GM12878 (cell line): ENCODE data around the gene EPHA4. TPM values are rescaled to one million over a fixed set of nuclear protein-coding genes. Genes with fewer than 3 reads are reported as not detected.

Experiments used
- ATAC-seq: fragments of 200-7000 bp; cut with Tn5 transposase; 3 replicates; pipeline ENCODE4 v1.9.1; 2020; ENCODE audit warnings: mild to moderate bottlenecking, moderate library complexity
- BruUV-seq: library from RNA; stranded (reverse); fragments of 400-500 nt; replicated peaks from 2 replicates; lab custom pipeline; 2021; lab: Mats Ljungman, UMichigan
- CTCF ChIA-PET: fragments of 300-600 bp; sonication (Branson Sonifier 250); formaldehyde crosslinking; extraction: SDS; loops from one replicate; lab custom pipeline; 2021; ENCODE audit warnings: inconsistent platforms; lab: Yijun Ruan, JAX
- POLR2A ChIA-PET: fragments of 350-600 bp; formaldehyde crosslinking; extraction: SDS; loops from one replicate; lab custom pipeline; 2021; ENCODE audit warnings: inconsistent platforms; lab: Charles Lee
- RAD21 ChIA-PET: fragments of 300-600 bp; sonication (Branson Sonifier 250); formaldehyde crosslinking; loops from one replicate; lab custom pipeline; 2023; ENCODE audit warnings: antibody characterized with exemption; ENCODE audit not compliant: unreplicated experiment; lab: Charles Lee
- SMC1A ChIA-PET: fragments of 300-600 bp; sonication (Branson Sonifier 250); formaldehyde crosslinking; loops from one replicate; lab custom pipeline; 2023; ENCODE audit not compliant: unreplicated experiment, uncharacterized antibody; lab: Charles Lee
- DNase-seq: peaks from one replicate; pipeline ENCODE4 v3.0.0-alpha.2; 2011; ENCODE audit warnings: low read depth, low spot score
- FAIRE-seq: peaks from 3 replicates; lab custom pipeline; 2011; peaks lifted over from hg19 to GRCh38; lab: Jason Lieb, UNC
- H2AFZ ChIP-seq: 2 replicates; pipeline ENCODE4 v1.6.0; 2011; ENCODE audit warnings: low read depth, low read length, control low read depth; ENCODE audit not compliant: control insufficient read depth
- H3K27ac ChIP-seq: 2 replicates; pipeline ENCODE4 v1.5.1; 2011; ENCODE audit warnings: control low read depth; ENCODE audit not compliant: control insufficient read depth, insufficient read depth
- H3K27me3 ChIP-seq, 2 experiments: replicated peaks in 1 of 2; 2 replicates each; pipeline versions ENCODE4 v1.6.0 to v1.6.1; 2011; ENCODE audit warnings: low read length in 1 of 2; ENCODE audit not compliant: control insufficient read depth in 2 of 2, insufficient read depth in 2 of 2
- H3K36me3 ChIP-seq, 2 experiments: 2 replicates each; pipeline ENCODE4 v1.5.1; 2011; ENCODE audit warnings: low read length in 1 of 2; ENCODE audit not compliant: control insufficient read depth in 2 of 2, insufficient read depth in 2 of 2
- H3K4me1 ChIP-seq: 2 replicates; pipeline ENCODE4 v1.6.1; 2011; ENCODE audit warnings: mild to moderate bottlenecking, low read length, moderate library complexity, mixed read lengths; ENCODE audit not compliant: control insufficient read depth, insufficient read depth
- H3K4me2 ChIP-seq: 2 replicates; pipeline ENCODE4 v1.6.0; 2011; ENCODE audit warnings: control low read depth; ENCODE audit not compliant: control insufficient read depth, insufficient read depth
- H3K4me3 ChIP-seq: fragments of 200-600 bp; sonication (generic); 2 replicates; pipeline ENCODE4 v1.5.1; 2016
- H3K79me2 ChIP-seq: 2 replicates; pipeline ENCODE4 v1.6.0; 2011; ENCODE audit warnings: low read length; ENCODE audit not compliant: control insufficient read depth, insufficient read depth
- H3K9ac ChIP-seq: 2 replicates; pipeline ENCODE4 v1.8.0; 2011; ENCODE audit warnings: low read length, control low read depth, mixed read lengths; ENCODE audit not compliant: control insufficient read depth, insufficient read depth
- H3K9me3 ChIP-seq: replicated peaks from 3 replicates; pipeline ENCODE4 v1.5.1; 2011; ENCODE audit warnings: mild to moderate bottlenecking, low read length; ENCODE audit not compliant: control insufficient read depth, insufficient read depth
- H4K20me1 ChIP-seq: 2 replicates; pipeline ENCODE4 v1.6.0; 2011; ENCODE audit not compliant: control insufficient read depth, insufficient read depth
- CEBPZ ChIP-seq: fragments of 150-350 bp; IDR thresholded peaks from 2 replicates; pipeline ENCODE4 v1.6.1; 2016; ENCODE audit warnings: low read depth, low read length
- FOXK2 ChIP-seq: fragments of 450-650 bp; IDR thresholded peaks from 2 replicates; pipeline ENCODE4 v1.6.1; 2017; ENCODE audit warnings: mild to moderate bottlenecking, moderate library complexity
- IRF5 ChIP-seq: fragments of 450-650 bp; IDR thresholded peaks from 2 replicates; pipeline ENCODE4 v1.6.1; 2017; ENCODE audit warnings: borderline replicate concordance
- MLLT1 ChIP-seq: fragments of 450-650 bp; IDR thresholded peaks from 2 replicates; pipeline ENCODE4 v1.6.1; 2016; ENCODE audit warnings: mild to moderate bottlenecking
- WGBS: methylation state at CpG from one replicate; pipeline ENCODE4 v1.1.6; 2016; ENCODE audit warnings: low lambda C conversion rate; ENCODE audit not compliant: insufficient replicate concordance, insufficient coverage; ENCODE audit errors: missing lambda C conversion rate; 5-methylcytosine and 5-hydroxymethylcytosine counted together
- in situ Hi-C: fragments of 300-500 bp; cut with MboI; formaldehyde crosslinking; loops from 9 replicates; pipeline ENCODE4 v1.14.3; 2018; ENCODE audit warnings: mixed read lengths
- intact Hi-C: fragments of 100-400 bp; cut with micrococcal nuclease; formaldehyde crosslinking; loops from one replicate; pipeline ENCODE4 v1.14.2; 2022; ENCODE audit not compliant: unreplicated experiment
- polyA plus RNA-seq, 11 experiments: library from polyadenylated mRNA; depleted of rRNA in 4 of 11; unstranded in 6 of 11; stranded (reverse) in 5 of 11; fragments of >200 nt; fragmentation: Nextera tagmentation in 4 of 11; fragmentation: Illumina TruSeq in 1 of 11; extraction: Ambion mirVana in 4 of 11; extraction: Trizol in 1 of 11; gene quantifications; 1 replicate in 1 of 11; 2 replicates in 10 of 11; pipeline versions ENCODE4 v1.2.1 to v1.2.3, GENCODE V29; 2011 to 2016; ENCODE audit warnings: inconsistent platforms in 2 of 11, missing spikeins in 2 of 11, low read depth in 1 of 11
- total RNA-seq, 4 experiments: library from RNA; depleted of rRNA in 3 of 4; stranded (reverse); fragments of >200 nt in 3 of 4; fragmentation: Illumina TruSeq in 1 of 4; extraction: Trizol in 1 of 4; gene quantifications; 2 replicates each; pipeline versions ENCODE4 v1.2.1 to v1.2.3, GENCODE V29; 2013 to 2021

The EPHA4 gene
- total and polyA plus RNA-seq, 10 of the 15 experiments (the other 5 are each of a cell fraction or from before 2014, with no cell fraction given) = 0.06 to 1.5 (median 0.33) TPM; not detected in 1

GRCh38 chr2:221400411-221400810 lies 171.7 kb downstream of the EPHA4 start:
- 24% methylated on average over 4 of the region's 4 CpGs for WGBS
- no peak overlapping the region for H3K27ac ChIP-seq
- no peaks in the 10 kb centered on the region for H3K9me3 ChIP-seq
- H4K20me1 ChIP-seq = no peaks in the 10 kb centered on the region
- no peak overlapping the region for H3K9ac ChIP-seq
- H3K79me2 ChIP-seq = no peaks in the 10 kb centered on the region
- CTCF ChIA-PET = no interaction called here
- H3K27me3 ChIP-seq = no peaks in the 10 kb centered on the region
- H3K36me3 ChIP-seq = no peaks in the 10 kb centered on the region
- no peak overlapping the region for H3K4me2 ChIP-seq
- RAD21 ChIA-PET = no interaction called here
- SMC1A ChIA-PET = no interaction called here
- no TSS peak for BruUV-seq
- in situ Hi-C loops (no loop called here), intact Hi-C loops (no loop called here)
- no peak for TF ChIP-seq CEBPZ
- no peak for TF ChIP-seq MLLT1
- TF ChIP-seq IRF5 = no peak
- TF ChIP-seq FOXK2 = no peak
- no peak overlapping the region for H3K4me3 ChIP-seq
- H2AFZ ChIP-seq = no peak overlapping the region
- no peaks in the 10 kb centered on the region for H3K4me1 ChIP-seq
- no peak for ATAC-seq
- FAIRE-seq = no peak
- DNase-seq = no peak
- POLR2A ChIA-PET = no interaction called here
